Lung (tissue), 12 donors: ENCODE measurements around the gene WRAP73. TPM values are rescaled to one million over a fixed set of nuclear protein-coding genes. Genes with fewer than 3 reads are reported as not detected.

Experiments used
- ATAC-seq: fragments of 200-7000 bp; cut with Tn5 transposase; one replicate; pipeline ENCODE4 v1.9.1; 2020; ENCODE audit warnings: moderate number of reproducible peaks; ENCODE audit not compliant: insufficient read depth, low FRiP score
- DNase-seq, 3 donors: peaks; one replicate each; pipeline ENCODE4 v3.0.0-alpha.2; 2013 to 2017
- H3K27ac ChIP-seq, 2 donors: one replicate each; pipeline ENCODE4 v1.5.1; 2013; ENCODE audit warnings: mild to moderate bottlenecking in 2 of 2, moderate library complexity in 2 of 2, control low read depth in 1 of 2, inconsistent platforms in 1 of 2, low read depth in 1 of 2, low read length in 1 of 2
- H3K27me3 ChIP-seq, 3 donors: one replicate each; pipeline ENCODE4 v1.5.1; 2013; ENCODE audit warnings: low read length in 2 of 3; ENCODE audit not compliant: control insufficient read depth in 3 of 3, insufficient read depth in 3 of 3
- H3K36me3 ChIP-seq, 4 donors: one replicate each; pipeline ENCODE4 v1.5.1; 2013; ENCODE audit warnings: low read length in 4 of 4, mild to moderate bottlenecking in 1 of 4, moderate library complexity in 1 of 4; ENCODE audit not compliant: control insufficient read depth in 4 of 4, insufficient read depth in 4 of 4
- H3K4me1 ChIP-seq, 5 donors: one replicate each; pipeline ENCODE4 v1.5.1; 2013; ENCODE audit warnings: low read length in 5 of 5, mild to moderate bottlenecking in 2 of 5, moderate library complexity in 1 of 5; ENCODE audit not compliant: control insufficient read depth in 5 of 5, insufficient read depth in 5 of 5
- H3K4me3 ChIP-seq: one replicate; pipeline ENCODE4 v1.5.1; 2013; ENCODE audit warnings: mild to moderate bottlenecking, control low read depth, moderate library complexity
- H3K9ac ChIP-seq, 2 donors: one replicate each; pipeline ENCODE4 v1.5.1; 2013; ENCODE audit warnings: low read length in 2 of 2, control low read depth in 1 of 2; ENCODE audit not compliant: insufficient read depth in 1 of 2
- H3K9me3 ChIP-seq, 4 donors: one replicate each; pipeline ENCODE4 v1.5.1; 2013; ENCODE audit warnings: low read length in 3 of 4, mild to moderate bottlenecking in 1 of 4, moderate library complexity in 1 of 4; ENCODE audit not compliant: control insufficient read depth in 4 of 4, insufficient read depth in 3 of 4
- CTCF ChIP-seq: IDR thresholded peaks from 2 replicates; pipeline ENCODE4 v1.5.1; 2012; ENCODE audit warnings: mild to moderate bottlenecking; ENCODE audit errors: control extremely low read depth, extremely low read depth
- WGBS, 2 donors: extraction: QIAGEN DNeasy Blood & Tissue Kit; methylation state at CpG; one replicate each; pipeline ENCODE4 v1.1.7; 2013; 5-methylcytosine and 5-hydroxymethylcytosine counted together
- polyA plus RNA-seq, 2 donors: library from polyadenylated mRNA; stranded (reverse); fragments of 200-250 nt; gene quantifications; one replicate each; pipeline ENCODE4 v1.2.1, GENCODE V29; 2013
- total RNA-seq, 2 donors: library from RNA; depleted of rRNA in 1 of 2; stranded (reverse); fragments of >200 nt in 1 of 2; gene quantifications; one replicate each; pipeline ENCODE4 v1.2.1, GENCODE V29; 2014 to 2021
- donor health status: control.
- donor health status: control.
- donor health status: Bipolar disorder and iron deficiency.
- donor health status: healthy.
- donor health status: DM: yes; HTN: yes; CAD: no.

Gene WRAP73
- total and polyA plus RNA-seq, 4 donors = 17.3 to 25.3 (median 22.8) TPM

- WGBS, 2 donors = 82 to 84% methylated on average over 12 of the region's 12 CpGs
Measured at GRCh38 chr1:3620708-3621107, 29.2 kb downstream of the WRAP73 start.

GRCh38 chr1:3618881-3619671, 30.8 kb downstream of the WRAP73 start:
- ATAC-seq (peak; percentile 86), DNase-seq (peak; percentile 83 to 90 (median 88))
- Histone ChIP-seq H3K4me3 (no peak overlapping the region), H3K9ac (no peak overlapping the region), H3K36me3 (no peaks in the 10 kb centered on the region), H3K27me3 (no peaks in the 10 kb centered on the region), H3K9me3 (no peaks in the 10 kb centered on the region), H3K27ac (no peak overlapping the region), H3K4me1 (peaks cover 4 to 37% (median 16%) of the 10 kb centered on the region in 5 donors)
- peak; percentile 82 for TF ChIP-seq CTCF
- WGBS, 2 donors = 11 to 19% methylated on average over 20 of the region's 21 CpGs

More at GRCh38 chr1:3620708-3621107, 29.2 kb downstream of the WRAP73 start:
- no peak overlapping the region for H3K27ac ChIP-seq
- no peaks in the 10 kb centered on the region for H3K36me3 ChIP-seq
- H3K4me3 ChIP-seq = no peak overlapping the region
- no peaks in the 10 kb centered on the region for H3K27me3 ChIP-seq
- no peak for ATAC-seq
- no peak overlapping the region for H3K9ac ChIP-seq
- DNase-seq = no peak
- TF ChIP-seq CTCF = no peak
- H3K4me1 ChIP-seq = peaks cover 5 to 31% (median 12%) of the 10 kb centered on the region in 5 donors
- no peaks in the 10 kb centered on the region for H3K9me3 ChIP-seq

- no peak overlapping the region for H3K27ac ChIP-seq
- ATAC-seq (no peak), DNase-seq (no peak)
- H3K4me1 ChIP-seq = peaks cover 3 to 37% (median 13%) of the 10 kb centered on the region in 5 donors
- H3K36me3 ChIP-seq = no peaks in the 10 kb centered on the region
- H3K27me3 ChIP-seq = no peaks in the 10 kb centered on the region
- H3K4me3 ChIP-seq = no peak overlapping the region
- H3K9me3 ChIP-seq = no peaks in the 10 kb centered on the region
- 55 to 70% methylated on average over 9 of the region's 9 CpGs for WGBS, 2 donors
- H3K9ac ChIP-seq = no peak overlapping the region
- TF ChIP-seq CTCF = no peak
Measured at GRCh38 chr1:3618531-3618880, 31.4 kb downstream of the WRAP73 start.
